Fibroblast of villous mesenchyme (primary cell): ENCODE data around the gene EXOC2. TPM values are rescaled to one million over a fixed set of nuclear protein-coding genes. Genes with fewer than 3 reads are reported as not detected.
A peak's percentile ranks its signal among the peaks of the same experiment; 100 is the strongest.

Experiments
- DNase-seq: peaks from one replicate; pipeline ENCODE4 v3.0.0-alpha.2; 2010; ENCODE audit warnings: low read depth
- H3K4me3 ChIP-seq: 2 replicates; pipeline ENCODE4 v1.5.1; 2011; ENCODE audit warnings: low read depth, mild to moderate bottlenecking, low read length
- CTCF ChIP-seq: IDR thresholded peaks from 2 replicates; pipeline ENCODE4 v1.5.1; 2012; ENCODE audit warnings: low read depth, mild to moderate bottlenecking, low read length; ENCODE audit not compliant: insufficient read depth
- total RNA-seq: library from RNA; depleted of rRNA; stranded (reverse); fragments of >200 nt; gene quantifications from 2 replicates; pipeline ENCODE4 v1.2.3, GENCODE V29; 2012

EXOC2 gene
- total RNA-seq, 1 donor: 29.8 TPM

DNA sequence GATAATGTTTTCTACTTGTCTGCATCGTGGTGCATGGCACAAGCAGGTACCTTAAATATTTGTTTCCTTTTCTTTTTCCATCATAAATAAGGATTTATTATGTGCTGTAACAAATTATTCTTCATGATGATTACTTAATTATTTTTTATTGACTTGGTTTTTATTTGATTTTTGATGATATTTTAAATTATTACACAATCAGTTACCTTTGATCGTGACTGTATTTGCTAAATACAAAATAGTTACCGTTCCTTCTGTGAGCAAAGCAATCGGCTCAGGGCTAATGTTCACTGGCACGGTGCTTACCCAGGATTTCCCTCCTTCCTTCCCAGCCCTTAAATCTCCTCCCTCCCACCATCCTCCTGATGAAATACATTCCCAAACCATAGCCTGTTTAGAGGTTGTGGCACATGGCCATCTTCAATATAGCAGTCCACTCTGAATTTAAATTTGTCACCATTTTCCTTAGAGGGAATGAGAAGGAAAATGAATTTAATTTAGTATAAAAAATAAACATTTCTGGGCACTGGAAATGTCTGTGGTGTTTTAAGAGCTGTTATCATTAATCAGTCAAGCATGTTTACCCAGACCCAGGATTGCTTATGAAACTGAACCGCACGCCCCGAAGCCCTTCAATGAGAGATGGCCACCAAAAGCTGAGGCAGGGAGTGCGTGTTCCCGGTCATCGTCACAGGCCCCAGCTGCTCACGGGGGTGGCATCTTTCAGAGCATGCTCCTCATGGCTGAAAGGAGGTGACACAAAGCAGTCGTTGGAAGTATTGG is 23.0 kb upstream of the EXOC2 start:
- TF ChIP-seq CTCF: no peak
- H3K4me3 ChIP-seq: no peak overlapping the region
- DNase-seq: peak; percentile 23

DNA sequence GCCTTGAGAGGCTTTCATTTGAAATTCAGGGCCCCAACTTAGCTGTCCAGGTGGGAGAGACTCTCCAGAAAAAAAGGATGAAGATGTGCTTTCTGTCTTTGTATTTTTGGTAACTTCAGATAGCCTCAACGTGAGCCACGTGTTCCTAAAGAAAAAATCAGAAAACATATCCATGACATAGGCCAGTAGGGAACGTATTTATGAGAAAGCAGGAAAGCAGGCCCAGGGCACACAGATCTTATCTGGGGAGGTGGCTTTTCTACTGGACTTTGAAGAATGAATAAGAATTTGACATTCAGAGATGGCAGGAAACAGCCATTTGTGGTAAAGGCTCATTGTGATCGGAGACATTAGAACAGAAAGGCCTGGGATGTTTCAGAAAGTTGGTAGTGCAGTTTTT is 21.2 kb upstream of the EXOC2 start:
- no peak for TF ChIP-seq CTCF
- no peak for DNase-seq

GRCh38 chr6:713351-713750 is 20.4 kb upstream of the EXOC2 start:
- DNase-seq: no peak
- TF ChIP-seq CTCF: no peak
- no peak overlapping the region for H3K4me3 ChIP-seq

More for the DNA sequence above, 21.2 kb upstream of the EXOC2 start:
- no peak overlapping the region for H3K4me3 ChIP-seq

DNA sequence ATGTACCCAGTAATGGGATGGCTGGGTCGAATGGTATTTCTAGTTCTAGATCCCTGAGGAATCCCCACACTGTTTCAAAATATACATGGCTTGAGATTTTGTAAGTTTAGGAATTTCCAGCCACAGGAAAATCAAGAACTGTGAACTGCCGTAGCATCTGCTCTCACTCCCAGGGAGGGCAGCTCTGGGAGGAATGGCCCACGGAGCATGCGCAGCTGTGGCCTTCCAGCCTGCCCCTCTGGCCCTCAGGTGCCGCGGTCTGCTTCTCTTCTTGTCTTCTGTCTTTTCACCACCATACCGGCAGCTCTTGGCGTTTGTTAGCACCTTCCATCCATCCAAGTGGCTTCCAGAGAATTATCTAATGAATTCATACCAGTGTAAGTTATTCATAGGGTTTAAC is 19.9 kb upstream of the EXOC2 start:
- no peak for TF ChIP-seq CTCF
- DNase-seq: no peak
- H3K4me3 ChIP-seq: no peak overlapping the region

DNA sequence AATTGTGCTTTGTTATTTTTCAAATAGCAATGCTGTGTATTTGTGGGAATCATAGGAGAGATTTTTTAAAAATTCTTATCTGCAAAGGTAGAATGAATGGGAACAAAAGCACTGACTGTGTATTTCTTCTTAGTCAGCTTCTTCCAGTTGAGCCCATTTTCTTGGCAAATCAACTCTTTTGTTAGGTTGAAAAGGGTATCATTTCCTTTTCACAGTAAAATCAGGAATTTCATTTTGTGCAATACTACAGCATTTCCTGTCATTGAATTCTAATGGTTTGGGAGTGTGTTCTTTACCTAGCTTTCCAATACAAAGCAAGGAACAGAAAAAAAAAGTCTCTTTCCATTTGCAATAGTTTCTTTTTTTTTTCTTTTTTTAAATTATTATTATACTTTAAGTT is 19.0 kb upstream of the EXOC2 start:
- no peak for TF ChIP-seq CTCF
- no peak for DNase-seq
- H3K4me3 ChIP-seq: peak overlapping the region; percentile 71

GRCh38 chr6:710601-711571 is 17.9 kb upstream of the EXOC2 start:
- TF ChIP-seq CTCF: no peak
- DNase-seq: peak; percentile 89
- peak overlapping the region; percentile 71 for H3K4me3 ChIP-seq
